ENCODE data around the gene CAMK4.

- TF ChIP-seq EZH2phosphoT487 (IDR thresholded peaks at IDR 0.05) (no peak), EZH2 (IDR thresholded peaks at IDR 0.05) (no peak)
- TF ChIP-seq, protein P1, sequence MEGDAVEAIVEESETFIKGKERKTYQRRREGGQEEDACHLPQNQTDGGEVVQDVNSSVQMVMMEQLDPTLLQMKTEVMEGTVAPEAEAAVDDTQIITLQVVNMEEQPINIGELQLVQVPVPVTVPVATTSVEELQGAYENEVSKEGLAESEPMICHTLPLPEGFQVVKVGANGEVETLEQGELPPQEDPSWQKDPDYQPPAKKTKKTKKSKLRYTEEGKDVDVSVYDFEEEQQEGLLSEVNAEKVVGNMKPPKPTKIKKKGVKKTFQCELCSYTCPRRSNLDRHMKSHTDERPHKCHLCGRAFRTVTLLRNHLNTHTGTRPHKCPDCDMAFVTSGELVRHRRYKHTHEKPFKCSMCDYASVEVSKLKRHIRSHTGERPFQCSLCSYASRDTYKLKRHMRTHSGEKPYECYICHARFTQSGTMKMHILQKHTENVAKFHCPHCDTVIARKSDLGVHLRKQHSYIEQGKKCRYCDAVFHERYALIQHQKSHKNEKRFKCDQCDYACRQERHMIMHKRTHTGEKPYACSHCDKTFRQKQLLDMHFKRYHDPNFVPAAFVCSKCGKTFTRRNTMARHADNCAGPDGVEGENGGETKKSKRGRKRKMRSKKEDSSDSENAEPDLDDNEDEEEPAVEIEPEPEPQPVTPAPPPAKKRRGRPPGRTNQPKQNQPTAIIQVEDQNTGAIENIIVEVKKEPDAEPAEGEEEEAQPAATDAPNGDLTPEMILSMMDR (IDR thresholded peaks at IDR 0.05) = no peak
These were observed 248.4 kb downstream of the CAMK4 start for GRCh38 chr5:111472579-111472978.
